ENCODE measurements around the gene STX8.

The STX8 gene

GRCh38 chr17:9292561-9292941 lies 283.1 kb downstream of the STX8 start:
- no peaks in the 10 kb centered on the region for H3K4me1 ChIP-seq (ENCODE audit: insufficient read depth, low read length)
- H3K9ac ChIP-seq (ENCODE audit: low read depth, low read length) = no peak overlapping the region
- no peak overlapping the region for H3K4me3 ChIP-seq (ENCODE audit: low read depth in 1 of 2, low read length in 2 of 2)
- H3K27ac ChIP-seq (ENCODE audit: low read length) = no peak overlapping the region
- no peaks in the 10 kb centered on the region for H3K27me3 ChIP-seq (ENCODE audit: insufficient read depth, low read length, poor library complexity)
- no peak for DNase-seq
- H3K36me3 ChIP-seq (ENCODE audit: insufficient read depth, low read length) = no peaks in the 10 kb centered on the region
- no peaks in the 10 kb centered on the region for H4K20me1 ChIP-seq (ENCODE audit: insufficient read depth, low read length)
- H3K9me3 ChIP-seq (ENCODE audit: insufficient read depth, low read length, severe bottlenecking) = no peaks in the 10 kb centered on the region
- H3K79me2 ChIP-seq (ENCODE audit: insufficient read depth, low read length) = no peaks in the 10 kb centered on the region
- ATAC-seq (ENCODE audit: insufficient read depth, low read depth) = no peak
- TF ChIP-seq, protein P1, sequence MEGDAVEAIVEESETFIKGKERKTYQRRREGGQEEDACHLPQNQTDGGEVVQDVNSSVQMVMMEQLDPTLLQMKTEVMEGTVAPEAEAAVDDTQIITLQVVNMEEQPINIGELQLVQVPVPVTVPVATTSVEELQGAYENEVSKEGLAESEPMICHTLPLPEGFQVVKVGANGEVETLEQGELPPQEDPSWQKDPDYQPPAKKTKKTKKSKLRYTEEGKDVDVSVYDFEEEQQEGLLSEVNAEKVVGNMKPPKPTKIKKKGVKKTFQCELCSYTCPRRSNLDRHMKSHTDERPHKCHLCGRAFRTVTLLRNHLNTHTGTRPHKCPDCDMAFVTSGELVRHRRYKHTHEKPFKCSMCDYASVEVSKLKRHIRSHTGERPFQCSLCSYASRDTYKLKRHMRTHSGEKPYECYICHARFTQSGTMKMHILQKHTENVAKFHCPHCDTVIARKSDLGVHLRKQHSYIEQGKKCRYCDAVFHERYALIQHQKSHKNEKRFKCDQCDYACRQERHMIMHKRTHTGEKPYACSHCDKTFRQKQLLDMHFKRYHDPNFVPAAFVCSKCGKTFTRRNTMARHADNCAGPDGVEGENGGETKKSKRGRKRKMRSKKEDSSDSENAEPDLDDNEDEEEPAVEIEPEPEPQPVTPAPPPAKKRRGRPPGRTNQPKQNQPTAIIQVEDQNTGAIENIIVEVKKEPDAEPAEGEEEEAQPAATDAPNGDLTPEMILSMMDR (IDR thresholded peaks at IDR 0.05; ENCODE audit: borderline replicate concordance, extremely low read depth, low read length, poor library complexity, severe bottlenecking) = no peak
- no peak for TF ChIP-seq EZH2 (IDR thresholded peaks at IDR 0.05; ENCODE audit: borderline replicate concordance, low read depth, low read length, severe bottlenecking)
- H3K4me2 ChIP-seq (ENCODE audit: insufficient read depth, low read length) = no peak overlapping the region
- no peak overlapping the region for H2AFZ ChIP-seq (ENCODE audit: low read depth, low read length)

DNA sequence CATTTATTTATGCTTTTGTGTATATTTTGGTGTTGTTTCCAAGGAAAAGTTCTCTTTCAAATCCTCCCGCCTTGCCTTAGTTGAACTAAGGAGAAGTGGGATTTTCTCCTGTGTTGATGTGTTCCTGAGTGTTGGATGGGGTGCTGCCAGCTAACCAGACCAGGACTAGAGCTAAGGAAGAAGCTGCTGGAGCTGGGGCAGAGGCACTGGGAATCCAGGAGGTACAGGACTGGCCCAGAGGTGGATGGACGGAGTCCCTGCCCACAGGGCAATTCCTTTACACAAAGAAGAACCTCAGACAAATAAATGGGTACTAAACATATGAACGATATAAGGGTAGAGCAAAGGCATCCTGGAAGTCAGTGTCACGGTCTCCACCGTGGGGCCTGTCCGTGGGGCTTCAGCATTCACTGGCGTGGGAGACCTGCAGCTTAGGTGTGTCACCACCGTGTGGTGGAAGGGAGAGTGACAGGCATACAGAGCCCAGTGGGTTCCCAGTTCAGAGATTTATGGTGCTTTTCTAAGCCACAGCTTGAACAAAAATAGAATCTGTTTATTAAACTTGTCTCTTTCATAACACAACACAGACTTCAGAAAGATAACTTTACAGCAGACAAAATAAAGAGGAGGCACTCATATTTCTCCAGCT lies 283.6 kb downstream of the STX8 start:
- ATAC-seq (ENCODE audit: insufficient read depth, low read depth) = peak; percentile 79
- no peaks in the 10 kb centered on the region for H3K79me2 ChIP-seq (ENCODE audit: insufficient read depth, low read length)
- H3K4me3 ChIP-seq (ENCODE audit: low read depth in 1 of 2, low read length in 2 of 2) = no peak overlapping the region
- TF ChIP-seq, protein P1 (IDR thresholded peaks at IDR 0.05; ENCODE audit: borderline replicate concordance, extremely low read depth, low read length, poor library complexity, severe bottlenecking) = peak; percentile 75
- TF ChIP-seq EZH2 (IDR thresholded peaks at IDR 0.05; ENCODE audit: borderline replicate concordance, low read depth, low read length, severe bottlenecking) = no peak
- no peak overlapping the region for H2AFZ ChIP-seq (ENCODE audit: low read depth, low read length)
- no peaks in the 10 kb centered on the region for H4K20me1 ChIP-seq (ENCODE audit: insufficient read depth, low read length)
- no peaks in the 10 kb centered on the region for H3K9me3 ChIP-seq (ENCODE audit: insufficient read depth, low read length, severe bottlenecking)
- no peaks in the 10 kb centered on the region for H3K36me3 ChIP-seq (ENCODE audit: insufficient read depth, low read length)
- H3K4me2 ChIP-seq (ENCODE audit: insufficient read depth, low read length) = no peak overlapping the region
- DNase-seq = peak; percentile 37
- no peak overlapping the region for H3K27ac ChIP-seq (ENCODE audit: low read length)
- H3K9ac ChIP-seq (ENCODE audit: low read depth, low read length) = no peak overlapping the region
- no peaks in the 10 kb centered on the region for H3K27me3 ChIP-seq (ENCODE audit: insufficient read depth, low read length, poor library complexity)
- H3K4me1 ChIP-seq (ENCODE audit: insufficient read depth, low read length) = no peaks in the 10 kb centered on the region

- no peaks in the 10 kb centered on the region for H3K79me2 ChIP-seq (ENCODE audit: insufficient read depth, low read length)
- no peaks in the 10 kb centered on the region for H3K36me3 ChIP-seq (ENCODE audit: insufficient read depth, low read length)
- H3K4me1 ChIP-seq (ENCODE audit: insufficient read depth, low read length) = no peaks in the 10 kb centered on the region
- DNase-seq = no peak
- H3K9me3 ChIP-seq (ENCODE audit: insufficient read depth, low read length, severe bottlenecking) = no peaks in the 10 kb centered on the region
- no peak overlapping the region for H3K4me2 ChIP-seq (ENCODE audit: insufficient read depth, low read length)
- H2AFZ ChIP-seq (ENCODE audit: low read depth, low read length) = no peak overlapping the region
- no peak overlapping the region for H3K9ac ChIP-seq (ENCODE audit: low read depth, low read length)
- TF ChIP-seq EZH2 (IDR thresholded peaks at IDR 0.05; ENCODE audit: borderline replicate concordance, low read depth, low read length, severe bottlenecking) = no peak
- TF ChIP-seq, protein P1 (IDR thresholded peaks at IDR 0.05; ENCODE audit: borderline replicate concordance, extremely low read depth, low read length, poor library complexity, severe bottlenecking) = no peak
- ATAC-seq (ENCODE audit: insufficient read depth, low read depth) = no peak
- no peaks in the 10 kb centered on the region for H4K20me1 ChIP-seq (ENCODE audit: insufficient read depth, low read length)
- no peak overlapping the region for H3K4me3 ChIP-seq (ENCODE audit: low read depth in 1 of 2, low read length in 2 of 2)
- H3K27ac ChIP-seq (ENCODE audit: low read length) = no peak overlapping the region
- H3K27me3 ChIP-seq (ENCODE audit: insufficient read depth, low read length, poor library complexity) = no peaks in the 10 kb centered on the region
These were observed 285.4 kb downstream of the STX8 start for GRCh38 chr17:9290226-9290613.

All from DND-41 (cell line).